ENCODE measurements around the gene SMC6. TPM values are rescaled to one million over a fixed set of nuclear protein-coding genes. Genes with fewer than 3 reads are reported as not detected.

Gene SMC6
- polyA plus RNA-seq, 1 of the 3 experiments (the other 2 are of a cell fraction), result 6.5 TPM

DNA sequence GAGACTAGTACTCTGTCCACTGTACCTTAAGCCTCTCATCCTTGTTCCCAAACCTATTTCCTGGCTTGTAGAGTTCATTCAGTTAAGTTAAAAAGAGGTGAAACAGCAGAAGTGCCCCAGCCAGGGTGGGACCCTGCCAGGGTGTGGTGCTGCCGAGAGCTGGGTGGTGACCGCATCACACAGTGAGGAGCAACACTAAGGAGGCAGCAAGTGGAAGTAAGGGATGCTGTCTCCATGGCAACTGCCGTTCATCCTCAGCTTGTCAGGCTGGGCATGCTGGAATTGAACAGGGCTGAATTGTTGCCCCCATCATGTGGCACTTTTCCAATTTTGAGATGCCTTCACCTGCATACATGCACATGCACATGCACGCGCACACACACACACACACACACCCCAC lies 136.1 kb downstream of the SMC6 start:
- H3K36me3 ChIP-seq (replicated peaks in 1 of 2; ENCODE audit: control insufficient read depth in 1 of 2, insufficient read depth in 2 of 2, low read length in 1 of 2), result no peaks in the 10 kb centered on the region
- POLR2A ChIA-PET, result no interaction called here
- H2AFZ ChIP-seq (ENCODE audit: low read depth), result no peak overlapping the region
- H3K79me2 ChIP-seq (ENCODE audit: insufficient read depth), result no peaks in the 10 kb centered on the region
- H3K4me2 ChIP-seq, result no peak overlapping the region
- 67% methylated on average over 5 of the region's 5 CpGs for WGBS (ENCODE audit: low lambda C conversion rate)
- no peaks in the 10 kb centered on the region for H3K9me3 ChIP-seq
- CTCF ChIA-PET, result interaction anchor here (0.6 to 4.0 kb wide), 5 partner anchors 9 to 53 kb away, joined by 3 to 21 read pairs (median 4); no protein-coding TSS in a partner anchor
- no peak overlapping the region for H3K27ac ChIP-seq (ENCODE audit: low read depth in 2 of 2, low read length in 1 of 2)
- H4K20me1 ChIP-seq (ENCODE audit: insufficient read depth), result no peaks in the 10 kb centered on the region
- no peaks in the 10 kb centered on the region for H3K9me2 ChIP-seq
- H3K4me3 ChIP-seq (ENCODE audit: low read depth in 2 of 2, low read length in 1 of 2), result no peak overlapping the region
- H3K4me1 ChIP-seq (ENCODE audit: control insufficient read depth in 1 of 2, insufficient read depth in 2 of 2, low read depth in 1 of 2, low read length in 1 of 2), result peaks cover under 1 to 40% of the 10 kb centered on the region in 2 experiments; a peak in 2 of 4 replicates
- no peak for DNase-seq
- no peak overlapping the region for H3K9ac ChIP-seq
- TF ChIP-seq TEAD4 (IDR thresholded peaks at IDR 0.05; ENCODE audit: borderline replicate concordance, insufficient read depth) (no peak), RFX5 (IDR thresholded peaks at IDR 0.05; ENCODE audit: low read length) (no peak), JUND (IDR thresholded peaks at IDR 0.05) (no peak), YY1 (IDR thresholded peaks at IDR 0.05; ENCODE audit: low read depth) (no peak), MXI1 (IDR thresholded peaks at IDR 0.05; ENCODE audit: low read depth, low read length) (no peak), POLR2AphosphoS5 (IDR thresholded peaks at IDR 0.05; ENCODE audit: low read depth, low read length) (no peak), RXRA (IDR thresholded peaks at IDR 0.05; ENCODE audit: borderline replicate concordance, low read depth) (no peak), FOXM1 (IDR thresholded peaks at IDR 0.05; ENCODE audit: low read depth) (no peak), FOXJ3 (CRISPR knock-in tag; IDR thresholded peaks at IDR 0.05) (no peak)
- TF ChIP-seq, protein P1, sequence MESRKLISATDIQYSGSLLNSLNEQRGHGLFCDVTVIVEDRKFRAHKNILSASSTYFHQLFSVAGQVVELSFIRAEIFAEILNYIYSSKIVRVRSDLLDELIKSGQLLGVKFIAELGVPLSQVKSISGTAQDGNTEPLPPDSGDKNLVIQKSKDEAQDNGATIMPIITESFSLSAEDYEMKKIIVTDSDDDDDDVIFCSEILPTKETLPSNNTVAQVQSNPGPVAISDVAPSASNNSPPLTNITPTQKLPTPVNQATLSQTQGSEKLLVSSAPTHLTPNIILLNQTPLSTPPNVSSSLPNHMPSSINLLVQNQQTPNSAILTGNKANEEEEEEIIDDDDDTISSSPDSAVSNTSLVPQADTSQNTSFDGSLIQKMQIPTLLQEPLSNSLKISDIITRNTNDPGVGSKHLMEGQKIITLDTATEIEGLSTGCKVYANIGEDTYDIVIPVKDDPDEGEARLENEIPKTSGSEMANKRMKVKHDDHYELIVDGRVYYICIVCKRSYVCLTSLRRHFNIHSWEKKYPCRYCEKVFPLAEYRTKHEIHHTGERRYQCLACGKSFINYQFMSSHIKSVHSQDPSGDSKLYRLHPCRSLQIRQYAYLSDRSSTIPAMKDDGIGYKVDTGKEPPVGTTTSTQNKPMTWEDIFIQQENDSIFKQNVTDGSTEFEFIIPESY (IDR thresholded peaks at IDR 0.05; ENCODE audit: borderline replicate concordance, low read depth), result no peak
- peaks cover 33% of the 10 kb centered on the region for H3F3A ChIP-seq (replicated peaks; ENCODE audit: insufficient read depth)
- H3K27me3 ChIP-seq (ENCODE audit: insufficient read depth), result no peaks in the 10 kb centered on the region

DNA sequence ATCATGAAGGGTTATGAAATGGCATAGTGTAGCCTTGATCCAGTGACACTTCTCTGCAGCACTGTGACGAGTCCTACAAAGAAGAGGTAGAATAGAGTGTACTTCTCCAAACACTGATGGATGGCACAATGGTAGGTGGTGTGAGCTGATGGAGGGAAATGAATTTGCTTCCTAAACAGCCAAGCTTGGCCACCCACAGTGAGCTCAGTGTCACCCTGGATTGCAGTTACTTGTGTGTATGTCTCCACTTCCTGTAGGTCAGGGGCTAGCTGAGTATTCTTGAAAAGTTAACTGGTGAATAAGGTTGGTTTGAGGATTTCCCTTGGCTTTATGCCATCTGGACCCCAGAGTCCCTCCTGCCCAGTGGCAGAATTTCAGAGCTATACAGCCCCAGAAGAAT lies 137.2 kb downstream of the SMC6 start:
- Histone ChIP-seq H3K4me3 (ENCODE audit: low read depth in 2 of 2, low read length in 1 of 2) (no peak overlapping the region), H3K36me3 (replicated peaks in 1 of 2; ENCODE audit: control insufficient read depth in 1 of 2, insufficient read depth in 2 of 2, low read length in 1 of 2) (no peaks in the 10 kb centered on the region), H3K79me2 (ENCODE audit: insufficient read depth) (no peaks in the 10 kb centered on the region), H3F3A (replicated peaks; ENCODE audit: insufficient read depth) (peaks cover 30% of the 10 kb centered on the region), H3K9ac (no peak overlapping the region), H3K27ac (ENCODE audit: low read depth in 2 of 2, low read length in 1 of 2) (peak overlapping the region in 1 of 2 experiments; percentile 56; a peak in 2 of 4 replicates), H3K27me3 (ENCODE audit: insufficient read depth) (no peaks in the 10 kb centered on the region), H3K4me2 (0 out of 2 replicates have a peak overlapping the region, but pooled peaks have one; percentile 34), H3K9me3 (no peaks in the 10 kb centered on the region), H3K9me2 (no peaks in the 10 kb centered on the region), H3K4me1 (ENCODE audit: control insufficient read depth in 1 of 2, insufficient read depth in 2 of 2, low read depth in 1 of 2, low read length in 1 of 2) (peaks cover 0 to 32% of the 10 kb centered on the region in 2 experiments; a peak in 1 of 4 replicates), H2AFZ (ENCODE audit: low read depth) (no peak overlapping the region), H4K20me1 (ENCODE audit: insufficient read depth) (no peaks in the 10 kb centered on the region)
- DNase-seq, result no peak
- 85% methylated on average over 1 of the region's 1 CpG for WGBS (ENCODE audit: low lambda C conversion rate)
- CTCF ChIA-PET, result interaction anchor here (0.6 to 4.0 kb wide), 8 partner anchors 10 to 1766 kb away, joined by 3 to 21 read pairs (median 4); no protein-coding TSS in a partner anchor
- TF ChIP-seq POLR2AphosphoS5 (IDR thresholded peaks at IDR 0.05; ENCODE audit: low read depth, low read length), result no peak
- TF ChIP-seq RXRA (IDR thresholded peaks at IDR 0.05; ENCODE audit: borderline replicate concordance, low read depth), result no peak
- TF ChIP-seq, protein P2, sequence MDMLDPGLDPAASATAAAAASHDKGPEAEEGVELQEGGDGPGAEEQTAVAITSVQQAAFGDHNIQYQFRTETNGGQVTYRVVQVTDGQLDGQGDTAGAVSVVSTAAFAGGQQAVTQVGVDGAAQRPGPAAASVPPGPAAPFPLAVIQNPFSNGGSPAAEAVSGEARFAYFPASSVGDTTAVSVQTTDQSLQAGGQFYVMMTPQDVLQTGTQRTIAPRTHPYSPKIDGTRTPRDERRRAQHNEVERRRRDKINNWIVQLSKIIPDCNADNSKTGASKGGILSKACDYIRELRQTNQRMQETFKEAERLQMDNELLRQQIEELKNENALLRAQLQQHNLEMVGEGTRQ (IDR thresholded peaks at IDR 0.05; ENCODE audit: borderline replicate concordance, low read depth, low read length), result no peak
- no peak for TF ChIP-seq SIN3A (IDR thresholded peaks at IDR 0.05; ENCODE audit: borderline replicate concordance, low read depth, low read length)
- no peak for TF ChIP-seq MXI1 (IDR thresholded peaks at IDR 0.05; ENCODE audit: low read depth, low read length)
- TF ChIP-seq RCOR1 (IDR thresholded peaks at IDR 0.05; ENCODE audit: low read length), result no peak
- TF ChIP-seq, protein P3, sequence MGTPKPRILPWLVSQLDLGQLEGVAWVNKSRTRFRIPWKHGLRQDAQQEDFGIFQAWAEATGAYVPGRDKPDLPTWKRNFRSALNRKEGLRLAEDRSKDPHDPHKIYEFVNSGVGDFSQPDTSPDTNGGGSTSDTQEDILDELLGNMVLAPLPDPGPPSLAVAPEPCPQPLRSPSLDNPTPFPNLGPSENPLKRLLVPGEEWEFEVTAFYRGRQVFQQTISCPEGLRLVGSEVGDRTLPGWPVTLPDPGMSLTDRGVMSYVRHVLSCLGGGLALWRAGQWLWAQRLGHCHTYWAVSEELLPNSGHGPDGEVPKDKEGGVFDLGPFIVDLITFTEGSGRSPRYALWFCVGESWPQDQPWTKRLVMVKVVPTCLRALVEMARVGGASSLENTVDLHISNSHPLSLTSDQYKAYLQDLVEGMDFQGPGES (IDR thresholded peaks at IDR 0.05; ENCODE audit: low read depth, low read length), result no peak
- TF ChIP-seq SMC3 (IDR thresholded peaks at IDR 0.05; ENCODE audit: low read depth, low read length), result no peak
- TF ChIP-seq GATA2 (CRISPR knock-in tag; IDR thresholded peaks at IDR 0.05), result no peak
- no peak for TF ChIP-seq JUND (IDR thresholded peaks at IDR 0.05)
- TF ChIP-seq RAD21 (IDR thresholded peaks at IDR 0.05; ENCODE audit: low read length), result no peak
- no peak for TF ChIP-seq RFX5 (IDR thresholded peaks at IDR 0.05; ENCODE audit: low read length)
- no peak for TF ChIP-seq TAF1 (IDR thresholded peaks at IDR 0.05; ENCODE audit: borderline replicate concordance, low read depth, low read length)
- POLR2A ChIA-PET, result no interaction called here
